Hippocampal formation (tissue), 2 donors: Measurements from ENCODE around the gene NAV3.

ENCODE experiments used
- DNase-seq, 2 donors: peaks; one replicate each; lab custom pipeline; 2025; lab: John Stamatoyannopoulos, UW

The NAV3 gene

GRCh38 chr12:77980782-77981181 lies 150.1 kb downstream of the NAV3 start:
- no peak for DNase-seq

- DNase-seq, result no peak
Measured at GRCh38 chr12:77983859-77984258, 153.2 kb downstream of the NAV3 start.

- no peak for DNase-seq
Measured at GRCh38 chr12:77992760-77993159, 162.1 kb downstream of the NAV3 start.

- no peak for DNase-seq
Measured at GRCh38 chr12:77993658-77994057, 163.0 kb downstream of the NAV3 start.

GRCh38 chr12:77995436-77996167 lies 164.9 kb downstream of the NAV3 start:
- DNase-seq, result no peak

GRCh38 chr12:77996670-77997069 lies 166.0 kb downstream of the NAV3 start:
- DNase-seq, result no peak

- no peak for DNase-seq
Measured at GRCh38 chr12:77998236-77998786, 167.6 kb downstream of the NAV3 start.

GRCh38 chr12:77999074-77999715 lies 168.5 kb downstream of the NAV3 start:
- DNase-seq, result no peak

GRCh38 chr12:78002878-78003277 lies 172.2 kb downstream of the NAV3 start:
- DNase-seq, result no peak

GRCh38 chr12:78004249-78005093 lies 173.8 kb downstream of the NAV3 start:
- no peak for DNase-seq

- no peak for DNase-seq
Measured at GRCh38 chr12:78005094-78005492, 174.4 kb downstream of the NAV3 start.

GRCh38 chr12:78007173-78007572 lies 176.5 kb downstream of the NAV3 start:
- no peak for DNase-seq

GRCh38 chr12:78009031-78009430 lies 178.3 kb downstream of the NAV3 start:
- no peak for DNase-seq

GRCh38 chr12:78018171-78018910 lies 187.6 kb downstream of the NAV3 start:
- no peak for DNase-seq

- no peak for DNase-seq
Measured at GRCh38 chr12:78018939-78019338, 188.2 kb downstream of the NAV3 start.

GRCh38 chr12:78028426-78028825 lies 197.7 kb downstream of the NAV3 start:
- no peak for DNase-seq

GRCh38 chr12:78034025-78034424 lies 203.3 kb downstream of the NAV3 start:
- DNase-seq, result no peak

- peak; percentile 28 to 43 for DNase-seq
Measured at GRCh38 chr12:78035901-78036606, 205.4 kb downstream of the NAV3 start.

- peak in 1 of 2 donors; percentile 10 for DNase-seq
Measured at GRCh38 chr12:78036874-78037273, 206.2 kb downstream of the NAV3 start.

GRCh38 chr12:78037707-78038106 lies 207.0 kb downstream of the NAV3 start:
- DNase-seq, result no peak

GRCh38 chr12:78038541-78038940 lies 207.8 kb downstream of the NAV3 start:
- no peak for DNase-seq
